Activated CD8-positive, alpha-beta memory T cell treated with anti-CD3 and anti-CD28 coated beads, Interleukin-2, amount 50 U/mL, for 4 hours (primary cell): ENCODE measurements around the gene HYAL2.
"Not testable (repeated sequence)": the region's sequence is repeated elsewhere in the genome, so short reads cannot be mapped to it uniquely, and the experiment has no call there.

ENCODE experiments used
- DNase-seq: peaks from one replicate; pipeline ENCODE4 v3.0.0-alpha.2; 2020

Gene HYAL2

GRCh38 chr3:50327129-50327528, 4.6 kb upstream of the HYAL2 start:
- no peak for DNase-seq

GRCh38 chr3:50326182-50326541, 3.6 kb upstream of the HYAL2 start:
- no peak for DNase-seq

- no peak for DNase-seq
Observed at GRCh38 chr3:50325497-50326181, 3.1 kb upstream of the HYAL2 start.

- DNase-seq: no peak
Observed at GRCh38 chr3:50325113-50325480, 2.6 kb upstream of the HYAL2 start.

GRCh38 chr3:50324351-50325112, 2.0 kb upstream of the HYAL2 start:
- DNase-seq: peak; percentile 66

- no peak for DNase-seq
Observed at GRCh38 chr3:50323614-50324199, 1.2 kb upstream of the HYAL2 start.

- no peak for DNase-seq
Observed at GRCh38 chr3:50323092-50323600, 601 bp upstream of the HYAL2 start.

- DNase-seq: no peak
Observed at GRCh38 chr3:50322115-50322385, 495 bp downstream of the HYAL2 start.

- peak; percentile 78 for DNase-seq
Observed at GRCh38 chr3:50321336-50322114, 1.0 kb downstream of the HYAL2 start.

GRCh38 chr3:50320853-50321335, 1.7 kb downstream of the HYAL2 start:
- peak; percentile 67 for DNase-seq

- DNase-seq: no peak
Observed at GRCh38 chr3:50319894-50320625, 2.5 kb downstream of the HYAL2 start.

GRCh38 chr3:50319181-50319893, 3.2 kb downstream of the HYAL2 start:
- DNase-seq: no peak

- DNase-seq: no peak
Observed at GRCh38 chr3:50318615-50319014, 3.9 kb downstream of the HYAL2 start.

GRCh38 chr3:50318163-50318562, 4.4 kb downstream of the HYAL2 start:
- DNase-seq: no peak

GRCh38 chr3:50317300-50317699, 5.2 kb downstream of the HYAL2 start:
- DNase-seq: no peak

- DNase-seq: peak; percentile 80
Observed at GRCh38 chr3:50316657-50317242, 5.8 kb downstream of the HYAL2 start.

- DNase-seq: no peak
Observed at GRCh38 chr3:50314816-50315215, 7.7 kb downstream of the HYAL2 start.

GRCh38 chr3:50314342-50314741, 8.2 kb downstream of the HYAL2 start:
- DNase-seq: no peak

- DNase-seq: not testable (repeated sequence)
Observed at GRCh38 chr3:50312041-50312440, 10.5 kb downstream of the HYAL2 start.

GRCh38 chr3:50304601-50305000, 17.9 kb downstream of the HYAL2 start:
- DNase-seq: no peak

- DNase-seq: no peak
Observed at GRCh38 chr3:50303013-50303815, 19.3 kb downstream of the HYAL2 start, which contains the start of gene HYAL1. HYAL1 (minus strand) TSS chr3:50303574; CDS start chr3:50302956, 618 bp downstream.
